K562 (cell line): ENCODE data around the gene CCDC92. TPM values are rescaled to one million over a fixed set of nuclear protein-coding genes. Genes with fewer than 3 reads are reported as not detected.

Experiments
- BCL6 ChIP-seq: fragments of 250-450 bp; sonication (Bioruptor Pico); IDR thresholded peaks from 2 replicates; pipeline ENCODE4 v1.4.0; 2020
- CEBPG ChIP-seq, 3 experiments: fragments of 200-800 bp in 1 of 3; sonication (Bioruptor generic) in 1 of 3; sonication (generic) in 1 of 3; formaldehyde crosslinking in 1 of 3; IDR thresholded peaks in 2 of 3; conservative IDR thresholded peaks in 1 of 3; 2 replicates each; pipeline versions ENCODE4 v1.6.1 to v1.8.0; 2016 to 2022; ENCODE audit warnings: missing compliant biosample characterization in 2 of 3, missing genetic modification characterization in 2 of 3, mild to moderate bottlenecking in 1 of 3, missing genetic modification reagents in 1 of 3
- EP300 ChIP-seq: IDR thresholded peaks from 2 replicates; pipeline ENCODE4 v1.6.1; 2012; ENCODE audit warnings: low read length, improper control_type of control experiment
- GABPB1 ChIP-seq: sonication (generic); formaldehyde crosslinking; IDR thresholded peaks from 2 replicates; pipeline ENCODE4 v1.8.0; 2022; ENCODE audit warnings: mild to moderate bottlenecking, missing genetic modification reagents
- KDM2B ChIP-seq: fragments of 250-450 bp; sonication (Bioruptor Pico); IDR thresholded peaks from 2 replicates; pipeline ENCODE4 v1.8.0; 2021; ENCODE audit warnings: mild to moderate bottlenecking, moderate library complexity
- MEF2A ChIP-seq: IDR thresholded peaks from 2 replicates; pipeline ENCODE4 v1.6.1; 2011; ENCODE audit warnings: low read depth, mild to moderate bottlenecking, low read length, moderate library complexity; ENCODE audit not compliant: control insufficient read depth
- MLLT1 ChIP-seq, 2 experiments: fragments of 450-650 bp; IDR thresholded peaks; 2 replicates each; pipeline ENCODE4 v1.6.1; 2016
- POLR2A ChIP-seq: fragments of 450-650 bp; conservative IDR thresholded peaks from 2 replicates; pipeline ENCODE4 v1.6.1; 2016
- SIRT6 ChIP-seq: IDR thresholded peaks from one replicate; pipeline ENCODE4 v1.6.1; 2012; ENCODE audit warnings: low read depth, mild to moderate bottlenecking, control low read depth, inconsistent platforms, low read length, moderate library complexity
- SPI1 ChIP-seq: IDR thresholded peaks from 2 replicates; pipeline ENCODE4 v1.6.1; 2011; ENCODE audit warnings: low read depth, low read length, control low read depth, borderline replicate concordance
- TAF9B ChIP-seq: fragments of 450-650 bp; IDR thresholded peaks from 2 replicates; pipeline ENCODE4 v1.6.1; 2018; ENCODE audit warnings: mild to moderate bottlenecking; ENCODE audit not compliant: partially characterized antibody
- ZNF282 ChIP-seq: sonication (generic); formaldehyde crosslinking; IDR thresholded peaks from 2 replicates; pipeline ENCODE4 v1.8.1; 2023; ENCODE audit warnings: missing genetic modification reagents
- ZNF740 ChIP-seq, 3 experiments: fragments of 200-800 bp in 1 of 3; sonication (Bioruptor generic) in 1 of 3; sonication (generic) in 1 of 3; formaldehyde crosslinking in 1 of 3; IDR thresholded peaks; 2 replicates each; pipeline versions ENCODE4 v1.6.1 to v1.8.0; 2016 to 2022; ENCODE audit warnings: mild to moderate bottlenecking in 2 of 3, missing compliant biosample characterization in 2 of 3, missing genetic modification characterization in 2 of 3, missing genetic modification reagents in 1 of 3
- ZNF77 ChIP-seq: fragments of 250-450 bp; sonication (Bioruptor Pico); IDR thresholded peaks from 2 replicates; pipeline ENCODE4 v1.5.0; 2020
- ZNF778 ChIP-seq: fragments of 450-650 bp; formaldehyde crosslinking; IDR thresholded peaks from 2 replicates; pipeline ENCODE4 v1.4.0; 2020; ENCODE audit warnings: mild to moderate bottlenecking, moderate library complexity
- polyA plus RNA-seq, 8 experiments: library from polyadenylated mRNA; depleted of rRNA in 4 of 8; stranded (reverse) in 5 of 8; unstranded in 3 of 8; fragments of >200 nt; fragmentation: Nextera tagmentation in 2 of 8; fragmentation: Illumina TruSeq in 1 of 8; extraction: Ambion mirVana in 2 of 8; extraction: Trizol in 1 of 8; gene quantifications; 2 replicates each; pipeline versions ENCODE4 v1.2.1 to v1.2.3, GENCODE V29; 2011 to 2014; ENCODE audit warnings: inconsistent platforms in 1 of 8, missing spikeins in 1 of 8
- total RNA-seq, 7 experiments: library from RNA; depleted of rRNA in 6 of 7; stranded (reverse); fragments of >200 nt in 6 of 7; fragmentation: Illumina TruSeq in 2 of 7; extraction: Trizol in 2 of 7; gene quantifications; 2 replicates each; pipeline versions ENCODE4 v1.2.1 to v1.2.3, GENCODE V29; 2011 to 2021; ENCODE audit warnings: low replicate concordance in 1 of 7
- TF ChIP-seq, protein P1 (sequence below): fragments of 450-650 bp; IDR thresholded peaks from 2 replicates; pipeline ENCODE4 v1.6.1; 2018; ENCODE audit warnings: mild to moderate bottlenecking, low read depth; ENCODE audit not compliant: partially characterized antibody
- TF ChIP-seq, protein P2 (sequence below): fragments of 250-450 bp; sonication (Bioruptor Pico); IDR thresholded peaks from 2 replicates; pipeline ENCODE4 v1.5.1; 2021; ENCODE audit warnings: mild to moderate bottlenecking
- TF ChIP-seq, protein P3 (sequence below): fragments of 150-350 bp; IDR thresholded peaks from 2 replicates; pipeline ENCODE4 v1.6.1; 2014; ENCODE audit warnings: low read depth, mild to moderate bottlenecking, low read length, borderline replicate concordance

CCDC92 gene
- total and polyA plus RNA-seq, 9 of the 15 experiments (the other 6 are each of a cell fraction or from before 2014, with no cell fraction given): 0.27 to 5.9 (median 2.1) TPM

DNA sequence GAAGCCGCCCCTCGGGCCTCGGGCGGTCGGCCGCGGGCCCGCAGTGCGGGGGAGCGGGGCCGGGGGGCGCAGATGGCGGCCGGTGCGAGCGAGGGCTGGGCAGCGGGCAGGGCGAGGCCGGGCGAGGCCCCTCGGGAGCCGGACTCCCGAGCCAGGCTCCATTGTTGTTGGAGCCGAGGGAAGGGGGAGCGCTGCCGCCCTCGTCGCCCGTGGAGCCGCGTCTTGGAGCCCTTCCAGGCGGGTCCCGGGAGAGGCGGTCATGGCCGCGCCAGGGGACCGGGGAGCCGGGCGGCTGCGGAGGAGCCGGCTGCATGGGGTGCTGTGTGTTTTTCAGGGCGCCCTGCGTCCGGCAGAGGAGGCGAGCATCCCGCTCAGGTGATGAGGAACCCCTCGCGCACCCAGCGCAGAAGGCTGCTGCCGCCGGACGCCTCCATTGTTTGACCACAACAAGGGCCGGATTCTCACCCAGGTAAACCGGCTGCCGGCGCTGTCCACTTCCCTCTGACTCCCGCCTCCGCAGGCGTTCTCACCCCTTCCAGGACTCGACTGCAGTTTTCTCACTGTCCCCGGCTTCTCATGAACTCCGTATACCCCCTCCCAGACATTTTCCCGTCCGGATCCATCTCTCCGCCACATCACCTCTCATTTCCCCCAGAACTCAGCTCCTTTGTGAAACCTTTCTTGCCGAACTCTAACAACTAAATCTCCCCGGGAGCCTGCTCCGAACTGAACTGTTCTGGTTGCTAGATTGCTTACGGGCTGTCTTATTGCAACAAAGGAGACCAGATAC lies 1.1 kb upstream of the CCDC92 start (continued):
- TF ChIP-seq, protein P1, sequence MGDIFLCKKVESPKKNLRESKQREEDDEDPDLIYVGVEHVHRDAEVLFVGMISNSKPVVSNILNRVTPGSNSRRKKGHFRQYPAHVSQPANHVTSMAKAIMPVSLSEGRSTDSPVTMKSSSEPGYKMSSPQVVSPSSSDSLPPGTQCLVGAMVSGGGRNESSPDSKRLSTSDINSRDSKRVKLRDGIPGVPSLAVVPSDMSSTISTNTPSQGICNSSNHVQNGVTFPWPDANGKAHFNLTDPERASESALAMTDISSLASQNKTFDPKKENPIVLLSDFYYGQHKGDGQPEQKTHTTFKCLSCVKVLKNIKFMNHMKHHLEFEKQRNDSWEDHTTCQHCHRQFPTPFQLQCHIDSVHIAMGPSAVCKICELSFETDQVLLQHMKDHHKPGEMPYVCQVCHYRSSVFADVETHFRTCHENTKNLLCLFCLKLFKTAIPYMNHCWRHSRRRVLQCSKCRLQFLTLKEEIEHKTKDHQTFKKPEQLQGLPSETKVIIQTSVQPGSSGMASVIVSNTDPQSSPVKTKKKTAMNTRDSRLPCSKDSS: no peak
- TF ChIP-seq ZNF77: no peak
- TF ChIP-seq, protein P2, sequence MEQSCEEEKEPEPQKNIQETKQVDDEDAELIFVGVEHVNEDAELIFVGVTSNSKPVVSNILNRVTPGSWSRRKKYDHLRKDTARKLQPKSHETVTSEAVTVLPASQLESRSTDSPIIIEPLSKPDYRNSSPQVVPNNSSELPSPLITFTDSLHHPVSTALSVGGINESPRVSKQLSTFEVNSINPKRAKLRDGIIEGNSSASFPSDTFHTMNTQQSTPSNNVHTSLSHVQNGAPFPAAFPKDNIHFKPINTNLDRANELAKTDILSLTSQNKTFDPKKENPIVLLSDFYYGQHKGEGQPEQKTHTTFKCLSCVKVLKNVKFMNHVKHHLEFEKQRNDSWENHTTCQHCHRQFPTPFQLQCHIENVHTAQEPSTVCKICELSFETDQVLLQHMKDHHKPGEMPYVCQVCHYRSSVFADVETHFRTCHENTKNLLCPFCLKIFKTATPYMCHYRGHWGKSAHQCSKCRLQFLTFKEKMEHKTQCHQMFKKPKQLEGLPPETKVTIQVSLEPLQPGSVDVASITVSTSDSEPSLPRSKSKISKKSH: no peak
- no peak for TF ChIP-seq MEF2A
- no peak for TF ChIP-seq EP300
- 0 out of 2 replicates have a peak, but pooled peaks have one; percentile 33 for TF ChIP-seq ZNF740 (CRISPR knock-in tag; IDR thresholded peaks at IDR 0.05)
- no peak for TF ChIP-seq ZNF740 (tag; IDR thresholded peaks at IDR 0.05)
- TF ChIP-seq KDM2B: peak; percentile 69; the same call in 1 of the 2 replicates
- TF ChIP-seq GABPB1 (CRISPR knock-in tag): 0 out of 2 replicates have a peak, but pooled peaks have one; percentile 42
- no peak for TF ChIP-seq SIRT6
- TF ChIP-seq MLLT1 (IDR thresholded peaks at IDR 0.05): peak in 1 of 2 experiments; percentile 48; a peak in 1 of 4 replicates
- TF ChIP-seq ZNF282 (CRISPR knock-in tag): no peak
- no peak for TF ChIP-seq TAF9B
- TF ChIP-seq SPI1: peak; percentile 44; the same call in 1 of the 2 replicates
- TF ChIP-seq, protein P3, sequence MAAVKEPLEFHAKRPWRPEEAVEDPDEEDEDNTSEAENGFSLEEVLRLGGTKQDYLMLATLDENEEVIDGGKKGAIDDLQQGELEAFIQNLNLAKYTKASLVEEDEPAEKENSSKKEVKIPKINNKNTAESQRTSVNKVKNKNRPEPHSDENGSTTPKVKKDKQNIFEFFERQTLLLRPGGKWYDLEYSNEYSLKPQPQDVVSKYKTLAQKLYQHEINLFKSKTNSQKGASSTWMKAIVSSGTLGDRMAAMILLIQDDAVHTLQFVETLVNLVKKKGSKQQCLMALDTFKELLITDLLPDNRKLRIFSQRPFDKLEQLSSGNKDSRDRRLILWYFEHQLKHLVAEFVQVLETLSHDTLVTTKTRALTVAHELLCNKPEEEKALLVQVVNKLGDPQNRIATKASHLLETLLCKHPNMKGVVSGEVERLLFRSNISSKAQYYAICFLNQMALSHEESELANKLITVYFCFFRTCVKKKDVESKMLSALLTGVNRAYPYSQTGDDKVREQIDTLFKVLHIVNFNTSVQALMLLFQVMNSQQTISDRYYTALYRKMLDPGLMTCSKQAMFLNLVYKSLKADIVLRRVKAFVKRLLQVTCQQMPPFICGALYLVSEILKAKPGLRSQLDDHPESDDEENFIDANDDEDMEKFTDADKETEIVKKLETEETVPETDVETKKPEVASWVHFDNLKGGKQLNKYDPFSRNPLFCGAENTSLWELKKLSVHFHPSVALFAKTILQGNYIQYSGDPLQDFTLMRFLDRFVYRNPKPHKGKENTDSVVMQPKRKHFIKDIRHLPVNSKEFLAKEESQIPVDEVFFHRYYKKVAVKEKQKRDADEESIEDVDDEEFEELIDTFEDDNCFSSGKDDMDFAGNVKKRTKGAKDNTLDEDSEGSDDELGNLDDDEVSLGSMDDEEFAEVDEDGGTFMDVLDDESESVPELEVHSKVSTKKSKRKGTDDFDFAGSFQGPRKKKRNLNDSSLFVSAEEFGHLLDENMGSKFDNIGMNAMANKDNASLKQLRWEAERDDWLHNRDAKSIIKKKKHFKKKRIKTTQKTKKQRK: no peak
- no peak for TF ChIP-seq POLR2A
- no peak for TF ChIP-seq ZNF778 (CRISPR knock-in tag)
- no peak for TF ChIP-seq BCL6 (CRISPR knock-in tag)
- no peak for TF ChIP-seq CEBPG (CRISPR knock-in tag; IDR thresholded peaks at IDR 0.05)
- no peak for TF ChIP-seq CEBPG (tag; conservative IDR thresholded peaks at IDR 0.05 in 1 of 2, IDR thresholded peaks at IDR 0.05 in 1 of 2)
